Ovary (tissue), 9 donors: ENCODE data around the gene HOMER2. TPM values are rescaled to one million over a fixed set of nuclear protein-coding genes. Genes with fewer than 3 reads are reported as not detected.

Source experiments
- DNase-seq, 5 donors: peaks; one replicate each; pipeline ENCODE4 v3.0.0-alpha.2; 2019 to 2020
- H3K27ac ChIP-seq, 2 donors: fragments of 200-600 bp; one replicate each; pipeline versions ENCODE4 v1.5.1 to v1.8.0; 2019 to 2022
- H3K27me3 ChIP-seq: fragments of 200-600 bp; one replicate; pipeline ENCODE4 v1.8.0; 2022
- H3K36me3 ChIP-seq: fragments of 200-600 bp; sonication (generic); one replicate; pipeline ENCODE4 v1.5.1; 2019
- H3K4me1 ChIP-seq: one replicate; pipeline ENCODE4 v1.8.1; 2013; ENCODE audit warnings: mild to moderate bottlenecking, moderate library complexity; ENCODE audit not compliant: insufficient read depth
- H3K4me3 ChIP-seq: fragments of 200-600 bp; sonication (generic); one replicate; pipeline ENCODE4 v1.5.1; 2017
- H3K9me3 ChIP-seq, 2 donors: fragments of 200-600 bp in 1 of 2; sonication (generic) in 1 of 2; one replicate each; pipeline versions ENCODE4 v1.5.1 to v1.8.1; 2013 to 2019; ENCODE audit warnings: mild to moderate bottlenecking in 1 of 2, moderate library complexity in 1 of 2
- EP300 ChIP-seq: sonication (generic); formaldehyde crosslinking; IDR thresholded peaks from one replicate; pipeline ENCODE4 v1.6.1; 2017; ENCODE audit warnings: antibody characterized with exemption
- POLR2A ChIP-seq: fragments of 450-650 bp; IDR thresholded peaks from one replicate; pipeline ENCODE4 v1.6.1; 2017; ENCODE audit warnings: antibody characterized with exemption, mild to moderate bottlenecking, moderate library complexity
- WGBS, 3 donors: extraction: QIAGEN DNeasy Blood & Tissue Kit in 1 of 3; methylation state at CpG; one replicate each; pipeline versions ENCODE4 v1.1.5 to v1.1.7; 2013 to 2017; 5-methylcytosine and 5-hydroxymethylcytosine counted together
- intact Hi-C, 4 donors: fragments of 100-400 bp; cut with DNase I; formaldehyde crosslinking; loops; one replicate each; pipeline versions ENCODE4 v1.11.0 to v1.15.1; 2022 to 2023
- polyA plus RNA-seq, 2 donors: library from polyadenylated mRNA; stranded (reverse); fragments of 200-250 nt in 1 of 2; fragments of 350-450 nt in 1 of 2; fragmentation: Illumina TruSeq in 1 of 2; extraction: RNeasy Lipid Tissue Mini Kit (QIAGEN cat#74804) in 1 of 2; gene quantifications; one replicate each; pipeline ENCODE4 v1.2.3, GENCODE V29; 2013 to 2014
- total RNA-seq, 7 donors: library from RNA; depleted of rRNA in 2 of 7; stranded (reverse); fragments of >200 nt in 2 of 7; fragmentation: NEBNext Ultra II Directional in 3 of 7; extraction: Animal tissue kit (Norgen Biotek cat#: 25700) in 3 of 7; gene quantifications; one replicate each; pipeline versions ENCODE4 v1.1.0 to v1.2.4, GENCODE V29; 2016 to 2023
- TF ChIP-seq, protein P1 (sequence below), 3 donors: fragments of 450-650 bp in 2 of 3; fragments of 200-600 bp in 1 of 3; IDR thresholded peaks; one replicate each; pipeline versions ENCODE4 v1.5.1 to v1.8.0; 2016 to 2022; ENCODE audit warnings: antibody characterized with exemption in 3 of 3, mild to moderate bottlenecking in 1 of 3
- donor health status: DM: no; HTN: no; CAD: no; lungs with moderate emphysema.
- donor health status: DM: no; HTN: no; CAD: no.
- donor health status: Bipolar disorder and iron deficiency.
- donor health status: DM: yes; HTN: yes; CAD: no.
- donor health status: DM: no; HTN: no; CAD: no.
- donor health status: DM: yes; HTN: yes; CAD: no.

Gene HOMER2
- total and polyA plus RNA-seq, 9 donors = 3.0 to 60.8 (median 11.0) TPM

DNA sequence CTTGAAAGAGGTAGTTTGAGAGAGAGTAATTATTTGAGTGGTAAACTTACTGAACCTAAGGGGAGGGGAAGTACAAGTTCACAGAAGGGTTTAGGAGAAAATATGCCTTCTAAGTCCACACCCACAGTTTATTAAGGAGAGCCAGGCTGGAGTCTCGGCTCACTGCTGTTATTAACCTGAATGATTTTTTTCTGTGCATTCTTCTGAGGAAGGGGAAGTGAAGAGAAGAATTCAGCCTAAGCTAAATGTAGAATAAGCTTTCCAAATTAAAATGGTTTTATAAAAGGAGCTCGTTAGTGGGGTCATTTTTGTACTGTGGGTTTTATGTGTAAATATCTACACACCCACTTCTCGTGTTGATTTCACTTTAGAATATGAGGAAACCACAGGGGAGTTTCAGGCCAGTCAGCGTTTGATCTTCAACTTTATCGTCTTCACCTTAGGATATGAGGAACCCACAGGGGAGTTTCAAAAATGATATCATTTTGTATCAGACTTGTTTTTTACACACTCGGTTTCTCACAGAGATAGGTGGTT is 141.6 kb downstream of the HOMER2 start:
- no peak for DNase-seq
- Histone ChIP-seq H3K27ac (peak overlapping the region in 1 of 2 donors; percentile 98), H3K4me1 (peaks cover 3% of the 10 kb centered on the region), H3K27me3 (no peaks in the 10 kb centered on the region), H3K36me3 (no peaks in the 10 kb centered on the region), H3K9me3 (no peaks in the 10 kb centered on the region), H3K4me3 (peak overlapping the region; percentile 82)
- TF ChIP-seq, protein P1, sequence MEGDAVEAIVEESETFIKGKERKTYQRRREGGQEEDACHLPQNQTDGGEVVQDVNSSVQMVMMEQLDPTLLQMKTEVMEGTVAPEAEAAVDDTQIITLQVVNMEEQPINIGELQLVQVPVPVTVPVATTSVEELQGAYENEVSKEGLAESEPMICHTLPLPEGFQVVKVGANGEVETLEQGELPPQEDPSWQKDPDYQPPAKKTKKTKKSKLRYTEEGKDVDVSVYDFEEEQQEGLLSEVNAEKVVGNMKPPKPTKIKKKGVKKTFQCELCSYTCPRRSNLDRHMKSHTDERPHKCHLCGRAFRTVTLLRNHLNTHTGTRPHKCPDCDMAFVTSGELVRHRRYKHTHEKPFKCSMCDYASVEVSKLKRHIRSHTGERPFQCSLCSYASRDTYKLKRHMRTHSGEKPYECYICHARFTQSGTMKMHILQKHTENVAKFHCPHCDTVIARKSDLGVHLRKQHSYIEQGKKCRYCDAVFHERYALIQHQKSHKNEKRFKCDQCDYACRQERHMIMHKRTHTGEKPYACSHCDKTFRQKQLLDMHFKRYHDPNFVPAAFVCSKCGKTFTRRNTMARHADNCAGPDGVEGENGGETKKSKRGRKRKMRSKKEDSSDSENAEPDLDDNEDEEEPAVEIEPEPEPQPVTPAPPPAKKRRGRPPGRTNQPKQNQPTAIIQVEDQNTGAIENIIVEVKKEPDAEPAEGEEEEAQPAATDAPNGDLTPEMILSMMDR (IDR thresholded peaks at IDR 0.05) = no peak
- no peak for TF ChIP-seq EP300
- no peak for TF ChIP-seq POLR2A
- 0 to 3% (median 1%) methylated on average over 6 of the region's 6 CpGs for WGBS, 3 donors
- intact Hi-C loops = no loop called here

DNA sequence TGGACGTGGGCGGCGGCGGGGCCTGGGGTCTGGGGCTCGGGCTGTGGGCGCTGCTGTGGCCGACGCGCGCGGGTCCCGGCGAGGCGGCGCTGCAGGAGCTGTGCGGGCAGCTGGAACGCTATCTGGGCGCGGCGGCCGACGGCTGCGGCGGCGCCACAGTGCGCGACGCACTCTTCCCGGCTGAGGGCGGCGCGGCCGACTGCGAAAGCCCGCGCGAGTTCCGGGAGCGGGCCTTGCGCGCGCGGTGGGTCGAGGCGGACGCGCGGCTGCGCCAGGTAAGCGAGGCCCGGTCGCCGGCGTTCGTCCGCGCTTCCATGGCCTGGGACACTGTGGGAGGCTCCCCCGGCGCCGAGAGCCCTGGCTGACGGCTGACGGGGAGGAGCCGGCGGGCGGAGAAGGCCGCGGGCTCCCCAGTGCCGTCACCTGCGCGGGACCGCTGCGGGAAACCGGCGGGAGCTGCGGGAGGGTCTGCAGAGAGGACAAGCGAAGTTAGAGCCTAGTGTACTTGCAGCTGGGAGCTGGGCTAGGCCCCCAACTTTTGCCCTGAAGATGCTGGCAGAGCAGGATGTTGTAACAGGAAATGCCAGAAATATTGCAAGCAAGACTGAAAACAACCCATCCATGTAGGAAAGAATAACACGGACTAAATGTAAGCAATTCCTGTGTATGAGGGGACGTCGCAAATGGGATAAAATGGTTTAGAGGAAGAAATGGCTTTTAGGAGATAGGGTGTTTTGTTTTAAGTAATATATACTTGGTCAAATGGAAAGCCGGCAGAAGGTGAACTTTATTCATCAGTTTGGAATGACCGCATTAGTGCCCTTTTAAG is 142.2 kb downstream of the HOMER2 start:
- TF ChIP-seq EP300 (no peak), POLR2A (no peak)
- TF ChIP-seq, protein P1 (IDR thresholded peaks at IDR 0.05) = no peak
- Histone ChIP-seq H3K4me1 (peaks cover 3% of the 10 kb centered on the region), H3K9me3 (no peaks in the 10 kb centered on the region), H3K27me3 (no peaks in the 10 kb centered on the region), H3K36me3 (no peaks in the 10 kb centered on the region), H3K27ac (peak overlapping the region; percentile 97 to 98), H3K4me3 (peak overlapping the region; percentile 82)
- 0% methylated on average over 53 to 81 of the region's 81 CpGs for WGBS, 3 donors
- DNase-seq = peak in 4 of 5 donors; percentile 25 to 47 (median 35)
- intact Hi-C loops = no loop called here

DNA sequence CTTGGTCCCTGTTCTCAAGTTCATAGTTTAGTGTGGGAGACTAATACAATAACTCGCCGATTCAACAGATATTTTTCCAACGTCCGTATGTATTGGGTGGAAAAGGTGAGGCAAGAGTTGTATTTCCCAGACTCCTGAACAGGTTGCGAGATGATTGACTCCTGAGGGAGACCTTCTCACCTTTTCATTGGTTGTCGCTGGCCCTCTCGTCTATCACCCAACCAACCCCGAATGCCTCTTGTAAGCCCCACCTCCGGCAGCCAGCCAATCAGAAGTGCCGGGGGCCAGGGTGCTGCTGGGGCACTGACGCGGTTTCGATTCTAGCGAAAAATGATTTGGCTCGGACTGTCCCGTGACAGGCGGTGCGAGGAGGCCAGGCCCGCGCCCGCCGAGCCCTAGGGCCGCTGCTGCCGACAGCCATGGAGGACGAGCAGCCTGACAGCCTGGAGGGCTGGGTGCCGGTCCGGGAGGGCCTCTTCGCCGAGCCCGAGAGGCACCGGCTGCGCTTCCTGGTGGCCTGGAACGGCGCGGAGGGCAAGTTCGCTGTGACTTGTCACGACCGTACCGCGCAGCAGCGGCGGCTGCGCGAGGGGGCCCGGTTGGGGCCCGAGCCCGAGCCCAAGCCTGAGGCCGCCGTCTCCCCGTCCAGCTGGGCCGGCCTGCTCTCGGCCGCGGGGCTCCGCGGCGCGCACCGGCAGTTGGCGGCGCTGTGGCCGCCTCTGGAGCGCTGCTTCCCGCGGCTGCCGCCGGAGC is 143.0 kb downstream of the HOMER2 start, which contains the start of gene WHAMM:
TSS of gene WHAMM (plus strand) at position 321 of the 753 bp plus-strand sequence. CDS start at position 420, 99 bp downstream.
- Histone ChIP-seq H3K9me3 (no peaks in the 10 kb centered on the region), H3K27me3 (no peaks in the 10 kb centered on the region), H3K4me1 (peaks cover 3% of the 10 kb centered on the region), H3K4me3 (peak within 1 kb of the TSS; percentile 82), H3K27ac (peak within 1 kb of the TSS; percentile 97 to 98), H3K36me3 (no peaks in the 10 kb centered on the region)
- WGBS, 3 donors = 0 to 1% (median 0%) methylated on average over 48 to 67 of the region's 67 CpGs
- peak; percentile 98 to 99 (median 98) for DNase-seq
- intact Hi-C loops = loop anchor here in 1 of 4 donors (10.0 kb wide), 1 partner anchor 275 kb away; no protein-coding TSS in a partner anchor
- TF ChIP-seq EP300 (peak; percentile 8), POLR2A (peak; percentile 95)
- TF ChIP-seq, protein P1 (IDR thresholded peaks at IDR 0.05) = peak in 1 of 3 donors; percentile 28

DNA sequence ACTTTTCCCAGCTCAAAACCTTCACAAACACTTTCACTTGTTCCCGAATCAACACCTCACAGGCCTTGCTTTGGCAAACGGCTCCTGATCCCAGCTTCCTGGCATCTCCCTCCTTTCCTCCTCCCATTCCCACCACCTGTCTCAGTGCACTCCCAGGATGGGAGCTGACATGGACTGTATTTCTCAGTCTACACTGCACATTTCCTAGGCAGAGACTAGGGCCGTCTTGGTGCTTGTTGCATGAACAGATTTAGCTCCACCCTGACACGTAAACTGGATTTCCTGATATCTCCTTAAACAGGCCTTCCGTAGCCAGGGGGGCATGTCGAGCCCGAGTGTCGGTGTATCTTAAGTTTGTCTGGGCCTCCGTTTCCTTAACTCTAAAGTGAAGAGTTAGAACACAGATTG is 143.9 kb downstream of the HOMER2 start:
- WGBS, 3 donors = 72 to 78% (median 74%) methylated on average over 9 of the region's 9 CpGs

More for the DNA sequence above, 143.9 kb downstream of the HOMER2 start:
- H3K27ac ChIP-seq = peak overlapping the region in 1 of 2 donors; percentile 34
- H3K27me3 ChIP-seq = no peaks in the 10 kb centered on the region
- TF ChIP-seq POLR2A (no peak), EP300 (no peak)
- TF ChIP-seq, protein P1 (IDR thresholded peaks at IDR 0.05) = no peak
- peaks cover 3% of the 10 kb centered on the region for H3K4me1 ChIP-seq
- intact Hi-C loops = loop anchor here in 1 of 4 donors (10.0 kb wide), 1 partner anchor 274 kb away; no protein-coding TSS in a partner anchor
- no peaks in the 10 kb centered on the region for H3K9me3 ChIP-seq
- H3K4me3 ChIP-seq = peak overlapping the region; percentile 82
- H3K36me3 ChIP-seq = no peaks in the 10 kb centered on the region
- DNase-seq = no peak
